HEK293 (cell line): Measurements from ENCODE around the gene PHLDA1.

Experiments used
- CTCF ChIP-seq: fragments of 450-650 bp; formaldehyde crosslinking; IDR thresholded peaks from 2 replicates; pipeline ENCODE4 v1.5.1; 2016; ENCODE audit warnings: missing biosample characterization, missing genetic modification characterization
- GLI4 ChIP-seq: fragments of 450-650 bp; formaldehyde crosslinking; IDR thresholded peaks from 2 replicates; pipeline ENCODE4 v1.5.1; 2016; ENCODE audit warnings: missing biosample characterization, missing genetic modification characterization
- ZBTB7A ChIP-seq: fragments of 450-650 bp; formaldehyde crosslinking; IDR thresholded peaks from 2 replicates; pipeline ENCODE4 v1.5.1; 2016; ENCODE audit warnings: low read depth, missing biosample characterization, missing genetic modification characterization
- ZNF10 ChIP-seq: fragments of 450-650 bp; formaldehyde crosslinking; IDR thresholded peaks from 2 replicates; pipeline ENCODE4 v1.5.1; 2017; ENCODE audit warnings: missing biosample characterization, missing genetic modification characterization

GRCh38 chr12:76049575-76050251, 18.1 kb upstream of the PHLDA1 start:
- TF ChIP-seq CTCF (tag by site-specific recombination) (no peak), ZBTB7A (tag by site-specific recombination) (no peak), GLI4 (tag by site-specific recombination) (no peak), ZNF10 (tag by site-specific recombination) (peak; percentile 35; the same call in 1 of the 2 replicates)
